22Rv1 (cell line): Measurements from ENCODE around the gene ARL2.

Experiments
- ZFX ChIP-seq: fragments of 450-650 bp; IDR thresholded peaks from 2 replicates; pipeline ENCODE4 v1.6.1; 2017; ENCODE audit warnings: antibody characterized with exemption, borderline replicate concordance
- TF ChIP-seq, protein P1 (sequence below): fragments of 450-650 bp; IDR thresholded peaks from 2 replicates; pipeline ENCODE4 v1.5.1; 2017; ENCODE audit warnings: mild to moderate bottlenecking

GRCh38 chr11:64971421-64972233 lies 42.3 kb upstream of the ARL2 start, which contains the start of gene MAJIN:
- TF ChIP-seq, protein P1, sequence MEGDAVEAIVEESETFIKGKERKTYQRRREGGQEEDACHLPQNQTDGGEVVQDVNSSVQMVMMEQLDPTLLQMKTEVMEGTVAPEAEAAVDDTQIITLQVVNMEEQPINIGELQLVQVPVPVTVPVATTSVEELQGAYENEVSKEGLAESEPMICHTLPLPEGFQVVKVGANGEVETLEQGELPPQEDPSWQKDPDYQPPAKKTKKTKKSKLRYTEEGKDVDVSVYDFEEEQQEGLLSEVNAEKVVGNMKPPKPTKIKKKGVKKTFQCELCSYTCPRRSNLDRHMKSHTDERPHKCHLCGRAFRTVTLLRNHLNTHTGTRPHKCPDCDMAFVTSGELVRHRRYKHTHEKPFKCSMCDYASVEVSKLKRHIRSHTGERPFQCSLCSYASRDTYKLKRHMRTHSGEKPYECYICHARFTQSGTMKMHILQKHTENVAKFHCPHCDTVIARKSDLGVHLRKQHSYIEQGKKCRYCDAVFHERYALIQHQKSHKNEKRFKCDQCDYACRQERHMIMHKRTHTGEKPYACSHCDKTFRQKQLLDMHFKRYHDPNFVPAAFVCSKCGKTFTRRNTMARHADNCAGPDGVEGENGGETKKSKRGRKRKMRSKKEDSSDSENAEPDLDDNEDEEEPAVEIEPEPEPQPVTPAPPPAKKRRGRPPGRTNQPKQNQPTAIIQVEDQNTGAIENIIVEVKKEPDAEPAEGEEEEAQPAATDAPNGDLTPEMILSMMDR: no peak
- TF ChIP-seq ZFX: no peak
